HepG2 (cell line): ENCODE data around the gene EPB41L2. TPM values are rescaled to one million over a fixed set of nuclear protein-coding genes. Genes with fewer than 3 reads are reported as not detected.

Experiments used
- DZIP1 ChIP-seq: sonication (generic); formaldehyde crosslinking; IDR thresholded peaks from 2 replicates; pipeline ENCODE4 v1.5.0; 2020; ENCODE audit warnings: mild to moderate bottlenecking, missing genetic modification reagents
- KLF9 ChIP-seq: IDR thresholded peaks from 2 replicates; pipeline ENCODE4 v1.6.1; 2016; ENCODE audit warnings: low read depth
- PRDM15 ChIP-seq: sonication (generic); formaldehyde crosslinking; IDR thresholded peaks from 2 replicates; pipeline ENCODE4 v1.4.0; 2020; ENCODE audit warnings: missing genetic modification reagents
- SMYD3 ChIP-seq: sonication (generic); formaldehyde crosslinking; IDR thresholded peaks from 2 replicates; pipeline ENCODE4 v1.8.1; 2023; ENCODE audit warnings: mild to moderate bottlenecking, missing genetic modification reagents
- TERF1 ChIP-seq: sonication (generic); formaldehyde crosslinking; IDR thresholded peaks from 2 replicates; pipeline ENCODE4 v1.8.0; 2022; ENCODE audit warnings: mild to moderate bottlenecking, missing genetic modification reagents, moderate library complexity
- U2AF2 ChIP-seq: fragments of 200-400 bp; formaldehyde crosslinking; IDR thresholded peaks from 2 replicates; pipeline ENCODE4 v1.6.1; 2017; ENCODE audit warnings: low read depth, mild to moderate bottlenecking, low read length
- YY1 ChIP-seq: IDR thresholded peaks from 2 replicates; pipeline ENCODE4 v1.6.1; 2011; ENCODE audit warnings: low read length, low read depth, moderate library complexity, mild to moderate bottlenecking; ENCODE audit not compliant: insufficient read depth, insufficient replicate concordance
- ZBTB10 ChIP-seq: sonication (generic); formaldehyde crosslinking; IDR thresholded peaks from 2 replicates; pipeline ENCODE4 v1.4.0; 2020; ENCODE audit warnings: missing genetic modification reagents, borderline replicate concordance
- ZNF253 ChIP-seq: sonication (generic); formaldehyde crosslinking; IDR thresholded peaks from 2 replicates; pipeline ENCODE4 v1.8.0; 2022; ENCODE audit warnings: mild to moderate bottlenecking, missing genetic modification reagents, borderline replicate concordance
- ZNF280D ChIP-seq: sonication (generic); formaldehyde crosslinking; IDR thresholded peaks from 2 replicates; pipeline ENCODE4 v1.5.1; 2020; ENCODE audit warnings: mild to moderate bottlenecking, missing genetic modification reagents
- ZNF292 ChIP-seq: sonication (generic); formaldehyde crosslinking; IDR thresholded peaks from 2 replicates; pipeline ENCODE4 v1.8.1; 2022; ENCODE audit warnings: mild to moderate bottlenecking, low read depth, missing genetic modification reagents, borderline replicate concordance
- ZNF562 ChIP-seq: sonication (generic); formaldehyde crosslinking; IDR thresholded peaks from 2 replicates; pipeline ENCODE4 v1.8.0; 2022; ENCODE audit warnings: missing genetic modification reagents, borderline replicate concordance
- ZNF570 ChIP-seq: sonication (generic); formaldehyde crosslinking; IDR thresholded peaks from 2 replicates; pipeline ENCODE4 v1.4.0; 2020; ENCODE audit warnings: mild to moderate bottlenecking, missing genetic modification reagents, borderline replicate concordance
- ZNF672 ChIP-seq: sonication (generic); formaldehyde crosslinking; IDR thresholded peaks from 2 replicates; pipeline ENCODE4 v1.8.1; 2022; ENCODE audit warnings: missing genetic modification reagents
- polyA plus RNA-seq, 8 experiments: library from polyadenylated mRNA; depleted of rRNA in 3 of 8; stranded (reverse) in 7 of 8; unstranded in 1 of 8; fragments of >200 nt; fragmentation: Illumina TruSeq in 4 of 8; extraction: Trizol in 4 of 8; gene quantifications; 2 replicates each; pipeline versions ENCODE4 v1.2.1 to v1.2.3, GENCODE V29; 2011 to 2016; ENCODE audit warnings: low read depth in 4 of 8, missing spikeins in 1 of 8, mixed read lengths in 1 of 8; ENCODE audit not compliant: insufficient read depth in 1 of 8
- total RNA-seq, 5 experiments: library from RNA; depleted of rRNA; stranded (reverse); fragments of >200 nt; fragmentation: Illumina TruSeq; extraction: Trizol; gene quantifications; 2 replicates each; pipeline ENCODE4 v1.2.3, GENCODE V29; 2016; ENCODE audit warnings: low read depth in 1 of 5

The EPB41L2 gene
- total and polyA plus RNA-seq, 2 of the 13 experiments (the other 11 are each of a cell fraction or from before 2014, with no cell fraction given), result 41.7 to 56.4 TPM

- TF ChIP-seq TERF1 (CRISPR knock-in tag) (no peak), ZNF253 (CRISPR knock-in tag) (no peak), YY1 (no peak), ZNF562 (no peak), SMYD3 (no peak), ZNF280D (CRISPR knock-in tag) (0 out of 2 replicates have a peak, but pooled peaks have one; percentile 10), ZNF570 (CRISPR knock-in tag) (no peak), PRDM15 (CRISPR knock-in tag) (0 out of 2 replicates have a peak, but pooled peaks have one; percentile 36), ZNF672 (CRISPR knock-in tag) (no peak), KLF9 (CRISPR knock-in tag) (no peak), ZBTB10 (CRISPR knock-in tag) (0 out of 2 replicates have a peak, but pooled peaks have one; percentile 18), ZNF292 (no peak), U2AF2 (no peak), DZIP1 (CRISPR knock-in tag) (no peak)
Measured at GRCh38 chr6:131062241-131063027, 611 bp downstream of the EPB41L2 start (continued).
